Fibroblast of skin of abdomen (primary cell): ENCODE measurements around the gene UBASH3A.

ENCODE experiments used
- DNase-seq: peaks from one replicate; pipeline ENCODE4 v3.0.0-alpha.2; 2013

UBASH3A gene

GRCh38 chr21:42493109-42494060 is 89.7 kb downstream of the UBASH3A start:
- DNase-seq, result no peak

GRCh38 chr21:42495027-42495426 is 91.3 kb downstream of the UBASH3A start:
- no peak for DNase-seq

- no peak for DNase-seq
Observed at GRCh38 chr21:42495765-42496119, 92.0 kb downstream of the UBASH3A start.

GRCh38 chr21:42496120-42496838 is 92.6 kb downstream of the UBASH3A start, which contains the start of gene RSPH1:
Gene RSPH1, minus strand, starts transcription at chr21:42496224. Its CDS starts 38 bp downstream, at chr21:42496186.
- DNase-seq, result peak; percentile 98

GRCh38 chr21:42496839-42497202 is 93.1 kb downstream of the UBASH3A start:
- DNase-seq, result no peak
